22Rv1 (cell line): ENCODE results near the gene DNAJC5.

Experiments used
- H3K27ac ChIP-seq: fragments of 450-650 bp; 2 replicates; pipeline ENCODE4 v1.5.1; 2017
- CTCF ChIP-seq: fragments of 450-650 bp; IDR thresholded peaks from 2 replicates; pipeline ENCODE4 v1.5.1; 2017; ENCODE audit warnings: mild to moderate bottlenecking
- ZFX ChIP-seq: fragments of 450-650 bp; IDR thresholded peaks from 2 replicates; pipeline ENCODE4 v1.6.1; 2017; ENCODE audit warnings: antibody characterized with exemption, borderline replicate concordance

Gene DNAJC5

DNA sequence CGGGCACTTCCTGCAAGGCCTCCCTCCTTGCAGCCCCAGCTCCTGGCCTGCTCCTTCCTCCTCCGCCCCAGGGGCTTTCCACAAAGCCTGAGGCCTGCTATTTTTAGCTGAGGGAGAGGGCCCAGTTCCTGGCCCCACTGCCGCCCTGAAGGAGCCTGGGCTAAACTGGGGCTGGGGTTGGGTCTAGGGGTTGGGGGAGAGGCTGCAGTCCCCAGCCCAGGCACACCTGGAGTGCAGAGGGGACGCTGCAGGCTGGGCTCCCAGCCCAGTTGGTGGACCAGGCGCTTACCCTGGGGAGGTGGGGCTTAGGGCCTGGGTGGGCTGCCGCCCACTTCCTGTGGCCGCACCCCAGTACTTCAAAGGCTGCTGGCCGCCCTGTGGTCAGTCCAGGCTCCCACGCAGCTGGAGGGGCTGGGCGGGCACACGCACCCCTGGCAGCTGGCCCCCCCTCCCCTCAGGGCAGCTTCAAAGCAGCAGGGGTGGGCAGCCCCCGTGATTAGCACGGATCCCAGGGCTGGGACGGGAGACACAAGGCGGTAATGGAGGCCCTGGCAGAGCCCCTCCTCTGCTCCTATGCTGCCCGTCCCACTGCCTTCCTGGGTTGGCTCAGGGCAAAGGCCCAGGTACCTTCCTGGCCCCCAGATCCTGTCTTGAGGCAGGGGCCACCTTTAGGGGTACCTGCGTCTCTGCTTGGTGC lies 40.7 kb upstream of the DNAJC5 start:
- TF ChIP-seq ZFX = no peak
- no peak for TF ChIP-seq CTCF
- H3K27ac ChIP-seq = no peak overlapping the region

DNA sequence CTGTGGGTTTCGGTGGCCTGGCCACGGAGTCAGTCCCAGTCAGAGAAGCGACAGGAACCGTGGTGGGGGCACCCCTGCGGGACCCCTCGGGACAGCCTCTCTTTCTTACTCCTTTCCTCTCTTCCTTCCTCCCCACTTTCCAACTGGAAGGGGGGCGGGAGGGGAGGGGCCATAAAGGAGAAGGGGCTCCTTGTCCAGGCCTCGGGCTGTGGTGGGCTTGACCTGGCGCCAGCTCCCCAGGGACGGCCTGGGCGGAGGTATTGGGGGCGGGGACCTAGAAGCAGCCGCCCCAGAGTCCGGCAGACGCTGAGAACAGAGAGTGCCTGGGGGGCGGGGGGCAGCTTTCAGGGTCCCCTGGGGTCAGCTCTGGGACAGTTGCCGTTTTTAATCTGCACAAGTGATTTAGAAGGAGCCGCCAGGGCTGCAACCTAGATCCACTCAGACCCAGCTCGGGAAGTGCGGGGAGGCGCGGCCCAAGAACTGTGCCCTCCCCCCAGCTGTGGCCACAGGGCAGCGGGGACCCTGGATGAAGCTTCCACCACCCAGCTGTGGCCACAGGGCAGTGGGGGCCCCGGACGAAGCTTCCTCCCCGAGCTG lies 40.1 kb upstream of the DNAJC5 start:
- no peak for TF ChIP-seq CTCF
- TF ChIP-seq ZFX = no peak
- no peak overlapping the region for H3K27ac ChIP-seq

DNA sequence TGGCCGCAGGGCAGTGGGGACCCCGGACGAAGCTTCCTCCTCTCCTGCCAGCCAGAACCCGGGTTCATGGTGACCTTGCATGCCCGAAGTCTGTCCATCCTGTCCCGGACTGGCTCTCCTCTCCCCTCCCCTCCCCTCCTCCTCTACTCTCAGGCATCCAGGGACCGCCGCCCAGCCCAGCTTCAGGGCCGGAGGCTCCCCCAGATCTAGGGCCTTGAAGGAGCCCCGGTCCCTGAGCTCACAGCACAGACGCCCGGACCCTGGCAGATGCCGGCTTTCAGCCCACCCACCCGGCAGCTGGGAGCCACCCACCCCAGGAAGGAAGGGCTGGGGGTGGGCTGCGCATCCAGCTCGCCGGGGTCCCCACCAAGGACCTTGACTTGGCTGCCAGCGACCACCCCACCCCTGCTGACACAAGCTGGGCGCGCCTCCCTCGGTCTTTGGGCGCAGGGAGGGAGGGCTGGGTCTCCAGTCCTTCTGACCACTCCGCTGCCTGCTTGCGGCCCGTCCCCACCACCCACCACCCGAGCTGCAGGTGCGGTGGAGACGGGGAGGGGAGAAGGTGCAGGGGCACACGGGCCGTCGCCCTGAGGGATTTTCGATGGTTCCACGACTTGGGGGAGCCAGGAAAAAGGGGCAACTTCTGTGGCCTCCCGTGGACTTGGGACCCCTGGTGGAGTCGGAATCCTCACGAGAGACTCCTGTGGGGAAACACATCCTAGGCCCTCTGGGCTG lies 39.4 kb upstream of the DNAJC5 start:
- no peak overlapping the region for H3K27ac ChIP-seq
- TF ChIP-seq ZFX (no peak), CTCF (no peak)

GRCh38 chr20:63856098-63856511 lies 38.8 kb upstream of the DNAJC5 start:
- TF ChIP-seq CTCF (no peak), ZFX (no peak)
- H3K27ac ChIP-seq = no peak overlapping the region

DNA sequence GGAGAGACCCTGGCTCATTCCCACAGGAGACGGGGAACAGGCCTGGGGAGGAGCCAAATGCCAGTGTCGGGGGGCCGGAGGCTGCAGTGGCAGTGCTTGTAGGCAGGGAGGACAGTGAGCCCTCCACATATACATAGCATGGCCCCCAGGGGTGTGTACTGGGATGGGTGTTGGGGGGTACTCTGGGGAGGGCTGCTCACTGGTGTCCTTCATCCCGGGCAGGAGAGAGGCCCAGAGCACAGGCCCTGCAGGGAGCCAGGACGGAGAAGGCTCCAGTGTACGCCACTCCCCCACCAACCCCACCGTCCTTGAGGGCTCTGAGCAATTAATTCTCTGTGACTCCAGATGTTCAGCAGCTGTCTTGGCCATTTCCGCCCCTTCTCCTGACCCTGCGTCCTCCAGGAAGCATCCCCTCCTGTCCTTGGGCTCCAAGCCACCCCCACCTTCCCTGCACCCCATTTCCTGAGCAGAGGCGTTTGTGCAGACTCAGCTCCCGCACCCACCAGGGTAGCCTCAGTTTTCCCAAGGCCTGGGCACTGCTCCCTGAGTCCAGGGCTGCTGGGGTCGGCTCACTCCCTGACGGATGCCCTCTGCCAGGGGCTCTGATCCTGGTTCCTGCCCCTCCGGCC lies 37.0 kb upstream of the DNAJC5 start:
- no peak overlapping the region for H3K27ac ChIP-seq
- TF ChIP-seq CTCF (no peak), ZFX (no peak)

DNA sequence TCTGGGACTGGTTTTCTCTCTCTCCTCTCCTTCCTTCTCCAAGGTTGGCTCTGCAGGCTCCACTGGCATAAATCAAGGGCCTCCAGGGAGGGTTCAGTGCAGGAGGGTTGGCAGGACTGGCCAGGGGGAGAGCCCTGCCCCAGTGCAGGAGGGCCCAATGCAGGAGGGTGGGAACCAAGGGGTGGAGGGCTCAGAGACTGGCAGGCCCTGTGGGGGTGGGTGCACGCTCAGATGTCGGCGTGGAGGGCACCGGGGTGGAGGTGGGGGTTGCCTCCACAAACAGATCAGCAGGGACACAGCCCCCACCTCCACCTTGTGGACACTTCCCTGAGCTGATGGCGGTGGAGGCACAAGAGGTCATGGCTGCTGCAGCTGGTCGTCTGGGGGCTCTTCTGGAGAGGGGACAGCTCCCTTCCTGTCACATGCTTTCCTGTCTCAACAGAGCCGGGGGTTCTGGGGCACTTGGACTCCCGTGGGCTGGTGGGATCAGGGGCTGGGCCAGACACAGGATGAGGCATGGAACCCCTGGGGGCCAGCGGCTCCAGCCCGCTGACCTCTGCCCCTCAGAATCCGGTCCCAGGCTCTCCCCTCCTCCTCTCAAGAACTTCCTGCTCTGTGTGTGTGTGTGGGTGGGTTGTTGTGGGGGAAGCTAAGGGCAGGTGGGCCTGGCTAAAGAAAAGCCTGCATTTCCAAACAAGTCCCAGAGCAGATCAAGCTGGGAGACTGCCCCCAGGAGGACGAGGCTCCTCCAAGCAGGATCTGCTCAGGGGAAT lies 36.3 kb upstream of the DNAJC5 start:
- no peak for TF ChIP-seq ZFX
- TF ChIP-seq CTCF = peak; percentile 22; the same call in 1 of the 2 replicates
- H3K27ac ChIP-seq = no peak overlapping the region
